ENCODE measurements around the gene EPB41L5. TPM values are rescaled to one million over a fixed set of nuclear protein-coding genes. Genes with fewer than 3 reads are reported as not detected.

The EPB41L5 gene
- total RNA-seq, 1 experiment from 2014 or later: 5.0 TPM

- DNase-seq (ENCODE audit: low read depth): no peak
Measured at GRCh38 chr2:120224735-120225548, 212.1 kb downstream of the EPB41L5 start.

GRCh38 chr2:120225549-120226065 lies 212.7 kb downstream of the EPB41L5 start:
- no peak for DNase-seq (ENCODE audit: low read depth)

- no peak for DNase-seq (ENCODE audit: low read depth)
Measured at GRCh38 chr2:120226316-120226715, 213.4 kb downstream of the EPB41L5 start.

- DNase-seq (ENCODE audit: low read depth): no peak
Measured at GRCh38 chr2:120227111-120227991, 214.5 kb downstream of the EPB41L5 start.

GRCh38 chr2:120228503-120228902 lies 215.6 kb downstream of the EPB41L5 start:
- DNase-seq (ENCODE audit: low read depth): peak; percentile 25

Small RNA genes within 50 kb of the gene (small RNA-seq; reads per million reads assigned to genes)
- gene MTND4LP14 (not detected), gene RF00019 (not detected)

Other genes starting within 250 kb of the EPB41L5 start
- gene TMEM185B, start 210.3 kb downstream of the EPB41L5 start, total RNA-seq (2014; rRNA removed; shearing (Covaris generic)): 47.9 and 55.0 TPM in 2 replicates
- 48.3 and 57.6 TPM in 2 replicates for gene RALB, start 239.8 kb downstream of the EPB41L5 start, total RNA-seq (2014; rRNA removed; shearing (Covaris generic))

All from HT1080 (cell line).